ENCODE results near the gene PAPPA2.

- TF ChIP-seq POLR2AphosphoS5 (IDR thresholded peaks at IDR 0.05; ENCODE audit: low read depth, low read length) (no peak), POLR2A (IDR thresholded peaks at IDR 0.05; ENCODE audit: low read depth, low read length) (no peak)
These were observed 78.7 kb downstream of the PAPPA2 start for GRCh38 chr1:176541663-176542062.
